ACC112 (cell line): ENCODE measurements around the gene ATRNL1.
"Not testable (repeated sequence)": the region's sequence is repeated elsewhere in the genome, so short reads cannot be mapped to it uniquely, and the experiment has no call there.

Experiments
- H2AFZ ChIP-seq: fragments of 200-600 bp; sonication (generic); one replicate; pipeline ENCODE4 v1.6.0; 2017; ENCODE audit warnings: antibody characterized with exemption, low read length; ENCODE audit not compliant: unreplicated experiment
- H3K27ac ChIP-seq: fragments of 200-600 bp; sonication (generic); 2 replicates; pipeline ENCODE4 v1.5.1; 2014; ENCODE audit warnings: low read depth, mild to moderate bottlenecking, antibody characterized with exemption, low read length, moderate library complexity
- H3K27me3 ChIP-seq: fragments of 200-600 bp; sonication (generic); 2 replicates; pipeline ENCODE4 v1.6.1; 2014; ENCODE audit warnings: mild to moderate bottlenecking, antibody characterized with exemption, low read length, moderate library complexity, mixed read lengths; ENCODE audit not compliant: insufficient read depth
- H3K36me3 ChIP-seq: fragments of 200-600 bp; sonication (generic); 2 replicates; pipeline ENCODE4 v1.6.1; 2016; ENCODE audit warnings: mild to moderate bottlenecking, antibody characterized with exemption, low read length, moderate library complexity, mixed read lengths; ENCODE audit not compliant: insufficient read depth
- H3K4me1 ChIP-seq: fragments of 200-600 bp; sonication (generic); one replicate; pipeline ENCODE4 v1.6.1; 2016; ENCODE audit warnings: low read length, mixed read lengths; ENCODE audit not compliant: insufficient read depth, unreplicated experiment, control insufficient read depth
- H3K4me3 ChIP-seq: fragments of 200-600 bp; sonication (generic); 2 replicates; pipeline ENCODE4 v1.5.1; 2014; ENCODE audit warnings: mild to moderate bottlenecking, low read depth, low read length
- H3K79me2 ChIP-seq: fragments of 200-600 bp; sonication (generic); one replicate; pipeline ENCODE4 v1.6.0; 2016; ENCODE audit warnings: low read length; ENCODE audit not compliant: control insufficient read depth, unreplicated experiment, insufficient read depth

The ATRNL1 gene

GRCh38 chr10:115398026-115398425 lies 304.9 kb downstream of the ATRNL1 start:
- Histone ChIP-seq H3K36me3 (no peaks in the 10 kb centered on the region), H2AFZ (no peak overlapping the region), H3K79me2 (no peaks in the 10 kb centered on the region), H3K27me3 (no peaks in the 10 kb centered on the region), H3K27ac (no peak overlapping the region), H3K4me1 (peaks cover 4% of the 10 kb centered on the region), H3K4me3 (no peak overlapping the region)

- Histone ChIP-seq H3K27ac (no peak overlapping the region), H3K4me3 (no peak overlapping the region), H3K4me1 (peaks cover 4% of the 10 kb centered on the region), H3K36me3 (no peaks in the 10 kb centered on the region), H3K27me3 (no peaks in the 10 kb centered on the region), H2AFZ (no peak overlapping the region), H3K79me2 (no peaks in the 10 kb centered on the region)
Observed at GRCh38 chr10:115402699-115403098, 309.5 kb downstream of the ATRNL1 start.

- H3K4me3 ChIP-seq, H3K27ac ChIP-seq, H3K36me3 ChIP-seq, H3K4me1 ChIP-seq, H2AFZ ChIP-seq, H3K79me2 ChIP-seq, H3K27me3 ChIP-seq: not testable (repeated sequence)
Observed at GRCh38 chr10:115405838-115406237, 312.7 kb downstream of the ATRNL1 start.

- Histone ChIP-seq H2AFZ (no peak overlapping the region), H3K79me2 (no peaks in the 10 kb centered on the region), H3K27ac (no peak overlapping the region), H3K4me1 (no peaks in the 10 kb centered on the region), H3K4me3 (no peak overlapping the region), H3K36me3 (no peaks in the 10 kb centered on the region), H3K27me3 (no peaks in the 10 kb centered on the region)
Observed at GRCh38 chr10:115409347-115409746, 316.2 kb downstream of the ATRNL1 start.

- Histone ChIP-seq H3K79me2 (no peaks in the 10 kb centered on the region), H3K4me3 (no peak overlapping the region), H3K36me3 (no peaks in the 10 kb centered on the region), H3K4me1 (no peaks in the 10 kb centered on the region), H3K27me3 (no peaks in the 10 kb centered on the region), H2AFZ (no peak overlapping the region), H3K27ac (no peak overlapping the region)
Observed at GRCh38 chr10:115417585-115418265, 324.6 kb downstream of the ATRNL1 start.

- Histone ChIP-seq H3K4me1 (no peaks in the 10 kb centered on the region), H3K36me3 (no peaks in the 10 kb centered on the region), H3K79me2 (no peaks in the 10 kb centered on the region), H3K4me3 (no peak overlapping the region), H3K27ac (no peak overlapping the region), H2AFZ (no peak overlapping the region), H3K27me3 (no peaks in the 10 kb centered on the region)
Observed at GRCh38 chr10:115422624-115423023, 329.5 kb downstream of the ATRNL1 start.

GRCh38 chr10:115427611-115428010 lies 334.4 kb downstream of the ATRNL1 start:
- no peak overlapping the region for H3K27ac ChIP-seq
- H3K36me3 ChIP-seq: no peaks in the 10 kb centered on the region
- H3K4me1 ChIP-seq: no peaks in the 10 kb centered on the region
- H3K79me2 ChIP-seq: no peaks in the 10 kb centered on the region
- H2AFZ ChIP-seq: no peak overlapping the region
- no peaks in the 10 kb centered on the region for H3K27me3 ChIP-seq
- H3K4me3 ChIP-seq: no peak overlapping the region

GRCh38 chr10:115432188-115432819 lies 339.1 kb downstream of the ATRNL1 start:
- no peaks in the 10 kb centered on the region for H3K36me3 ChIP-seq
- H3K4me3 ChIP-seq: no peak overlapping the region
- H3K4me1 ChIP-seq: no peaks in the 10 kb centered on the region
- H3K79me2 ChIP-seq: no peaks in the 10 kb centered on the region
- no peak overlapping the region for H2AFZ ChIP-seq
- H3K27me3 ChIP-seq: no peaks in the 10 kb centered on the region
- H3K27ac ChIP-seq: no peak overlapping the region

GRCh38 chr10:115436999-115437398 lies 343.8 kb downstream of the ATRNL1 start:
- no peak overlapping the region for H3K27ac ChIP-seq
- H3K4me1 ChIP-seq: no peaks in the 10 kb centered on the region

GRCh38 chr10:115441907-115442545 lies 348.9 kb downstream of the ATRNL1 start:
- no peak overlapping the region for H3K27ac ChIP-seq
- H3K4me3 ChIP-seq: no peak overlapping the region
- no peak overlapping the region for H2AFZ ChIP-seq
- no peaks in the 10 kb centered on the region for H3K27me3 ChIP-seq
- H3K4me1 ChIP-seq: no peaks in the 10 kb centered on the region
- no peaks in the 10 kb centered on the region for H3K79me2 ChIP-seq
- no peaks in the 10 kb centered on the region for H3K36me3 ChIP-seq

More at GRCh38 chr10:115436999-115437398, 343.8 kb downstream of the ATRNL1 start:
- Histone ChIP-seq H2AFZ (no peak overlapping the region), H3K27me3 (no peaks in the 10 kb centered on the region), H3K36me3 (no peaks in the 10 kb centered on the region), H3K4me3 (no peak overlapping the region), H3K79me2 (no peaks in the 10 kb centered on the region)

- Histone ChIP-seq H3K4me3 (no peak overlapping the region), H3K36me3 (no peaks in the 10 kb centered on the region), H3K4me1 (no peaks in the 10 kb centered on the region), H3K27me3 (no peaks in the 10 kb centered on the region), H3K27ac (no peak overlapping the region), H3K79me2 (no peaks in the 10 kb centered on the region), H2AFZ (no peak overlapping the region)
Observed at GRCh38 chr10:115456812-115457211, 363.6 kb downstream of the ATRNL1 start.
